ENCODE measurements around the gene ST8SIA4.

The ST8SIA4 gene

GRCh38 chr5:100842080-100842479, 61.0 kb downstream of the ST8SIA4 start:
- Histone ChIP-seq H3K27ac (no peak overlapping the region), H3K36me3 (replicated peaks) (no peaks in the 10 kb centered on the region), H3K4me3 (ENCODE audit: low read depth, low read length) (no peak overlapping the region), H3K27me3 (replicated peaks) (no peaks in the 10 kb centered on the region)
- no peak for DNase-seq
- no peak for TF ChIP-seq CTCF (IDR thresholded peaks at IDR 0.05; ENCODE audit: low read depth, low read length, missing control alignments)
- in situ Hi-C loops (cut with HindIII; ENCODE audit: low pct_ligation_motif_present, low sequenced_read_pairs), result no loop called here

- no peaks in the 10 kb centered on the region for H3K36me3 ChIP-seq (replicated peaks)
- in situ Hi-C loops (cut with HindIII; ENCODE audit: low pct_ligation_motif_present, low sequenced_read_pairs), result no loop called here
- H3K27me3 ChIP-seq (replicated peaks), result no peaks in the 10 kb centered on the region
- no peak overlapping the region for H3K27ac ChIP-seq
- TF ChIP-seq CTCF (IDR thresholded peaks at IDR 0.05; ENCODE audit: low read depth, low read length, missing control alignments), result no peak
- peak; percentile 4 for DNase-seq
- H3K4me3 ChIP-seq (ENCODE audit: low read depth, low read length), result no peak overlapping the region
These were observed 61.6 kb downstream of the ST8SIA4 start for GRCh38 chr5:100841358-100842076.

- no peak for TF ChIP-seq CTCF (IDR thresholded peaks at IDR 0.05; ENCODE audit: low read depth, low read length, missing control alignments)
- DNase-seq, result no peak
- Histone ChIP-seq H3K27ac (no peak overlapping the region), H3K27me3 (replicated peaks) (no peaks in the 10 kb centered on the region), H3K36me3 (replicated peaks) (no peaks in the 10 kb centered on the region), H3K4me3 (ENCODE audit: low read depth, low read length) (no peak overlapping the region)
- in situ Hi-C loops (cut with HindIII; ENCODE audit: low pct_ligation_motif_present, low sequenced_read_pairs), result no loop called here
These were observed 62.3 kb downstream of the ST8SIA4 start for GRCh38 chr5:100840789-100841188.

- no peak for TF ChIP-seq CTCF (IDR thresholded peaks at IDR 0.05; ENCODE audit: low read depth, low read length, missing control alignments)
- in situ Hi-C loops (cut with HindIII; ENCODE audit: low pct_ligation_motif_present, low sequenced_read_pairs), result no loop called here
- H3K36me3 ChIP-seq (replicated peaks), result no peaks in the 10 kb centered on the region
- DNase-seq, result peak; percentile 61
- no peak overlapping the region for H3K27ac ChIP-seq
- no peaks in the 10 kb centered on the region for H3K27me3 ChIP-seq (replicated peaks)
- no peak overlapping the region for H3K4me3 ChIP-seq (ENCODE audit: low read depth, low read length)
These were observed 62.7 kb downstream of the ST8SIA4 start for GRCh38 chr5:100840370-100840769.

GRCh38 chr5:100838048-100838473, 65.0 kb downstream of the ST8SIA4 start:
- no peak for TF ChIP-seq CTCF (IDR thresholded peaks at IDR 0.05; ENCODE audit: low read depth, low read length, missing control alignments)
- H3K36me3 ChIP-seq (replicated peaks), result no peaks in the 10 kb centered on the region
- H3K27ac ChIP-seq, result no peak overlapping the region
- in situ Hi-C loops (cut with HindIII; ENCODE audit: low pct_ligation_motif_present, low sequenced_read_pairs), result no loop called here
- H3K4me3 ChIP-seq (ENCODE audit: low read depth, low read length), result no peak overlapping the region
- no peaks in the 10 kb centered on the region for H3K27me3 ChIP-seq (replicated peaks)
- peak; percentile 27 for DNase-seq

- Histone ChIP-seq H3K4me3 (ENCODE audit: low read depth, low read length) (no peak overlapping the region), H3K27me3 (replicated peaks) (no peaks in the 10 kb centered on the region), H3K36me3 (replicated peaks) (no peaks in the 10 kb centered on the region), H3K27ac (no peak overlapping the region)
- DNase-seq, result no peak
- in situ Hi-C loops (cut with HindIII; ENCODE audit: low pct_ligation_motif_present, low sequenced_read_pairs), result no loop called here
- no peak for TF ChIP-seq CTCF (IDR thresholded peaks at IDR 0.05; ENCODE audit: low read depth, low read length, missing control alignments)
These were observed 68.6 kb downstream of the ST8SIA4 start for GRCh38 chr5:100834519-100834918.

Measured in brain microvascular endothelial cell (primary cell).